ENCODE results near the gene KITLG.
"Not testable (repeated sequence)": the region's sequence is repeated elsewhere in the genome, so short reads cannot be mapped to it uniquely, and the experiment has no call there.

KITLG gene

GRCh38 chr12:88490425-88490824 lies 89.8 kb downstream of the KITLG start:
- DNase-seq (ENCODE audit: low read depth) = no peak

DNA sequence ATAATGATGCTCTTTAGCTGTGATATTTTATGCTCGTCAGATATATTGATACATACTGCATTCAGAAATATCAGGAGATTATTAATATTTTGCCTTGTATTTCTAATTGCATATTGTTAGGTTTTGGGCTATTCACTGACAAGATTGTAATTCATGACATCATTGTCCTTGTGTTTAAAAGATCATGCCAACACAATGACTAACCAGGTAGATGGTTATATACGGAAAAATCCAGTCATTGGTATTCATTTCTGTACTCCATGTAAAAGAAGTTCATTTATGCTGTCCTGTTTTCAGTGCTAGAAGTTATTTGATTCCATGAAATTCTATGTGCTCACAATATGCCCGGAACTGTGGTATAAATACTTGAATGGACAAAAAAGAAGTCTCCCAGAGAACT lies 107.5 kb downstream of the KITLG start:
- no peak for DNase-seq (ENCODE audit: low read depth)

GRCh38 chr12:88472248-88472647 lies 108.0 kb downstream of the KITLG start:
- DNase-seq (ENCODE audit: low read depth) = no peak

DNA sequence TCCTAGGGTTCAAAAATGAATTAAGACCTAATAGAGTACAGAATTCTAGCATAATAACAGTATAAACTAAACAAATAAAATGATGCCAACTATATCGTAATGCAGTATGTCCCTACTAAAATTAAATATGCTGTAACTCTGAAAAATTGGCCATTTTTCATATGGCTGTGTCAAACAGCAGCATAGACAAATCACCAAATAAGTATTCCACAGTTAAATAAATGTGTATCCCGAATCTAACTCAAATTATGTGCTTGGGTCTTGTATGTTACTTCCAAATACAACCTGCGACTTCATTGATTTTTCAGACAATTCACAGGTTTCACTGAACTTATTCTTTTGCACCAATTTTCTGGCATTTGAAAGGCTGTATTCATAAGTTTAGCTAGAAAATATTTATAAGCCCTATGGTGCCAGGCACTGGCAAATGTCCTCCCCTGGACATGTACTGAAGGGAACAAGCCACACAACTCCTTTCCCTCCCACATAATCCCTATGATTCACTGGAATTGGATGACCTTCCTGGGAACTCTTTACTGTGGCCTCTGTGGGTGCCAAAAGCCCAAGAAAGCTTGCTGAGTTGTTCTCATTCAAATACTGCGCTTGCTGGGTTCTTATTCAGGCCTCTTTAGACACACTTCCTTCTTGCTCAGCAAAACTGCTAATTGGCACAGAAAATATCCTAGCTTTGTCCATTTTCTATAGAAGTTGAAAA lies 108.8 kb downstream of the KITLG start:
- DNase-seq (ENCODE audit: low read depth) = no peak

DNA sequence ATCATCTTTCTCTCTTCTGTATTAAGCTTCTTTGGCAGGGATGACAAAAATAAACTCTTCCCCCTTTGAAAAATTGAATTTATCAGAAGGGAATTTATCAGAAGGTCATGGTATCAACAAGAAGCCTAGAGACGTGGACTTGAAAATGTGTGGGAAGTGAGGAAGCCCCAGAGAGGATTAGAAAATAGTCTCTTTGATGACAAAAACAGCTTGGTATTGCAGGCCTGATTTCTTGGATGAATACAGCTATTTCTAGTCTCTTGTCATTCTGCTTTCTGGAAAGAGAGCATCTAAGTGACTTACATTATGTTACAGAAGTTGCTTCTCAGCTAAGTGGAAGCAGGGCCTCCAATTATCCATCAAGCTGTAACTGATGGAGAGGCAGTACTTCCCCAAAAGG lies 111.1 kb downstream of the KITLG start:
- DNase-seq (ENCODE audit: low read depth) = no peak

GRCh38 chr12:88468581-88468980 lies 111.7 kb downstream of the KITLG start:
- no peak for DNase-seq (ENCODE audit: low read depth)

- not testable (repeated sequence) for DNase-seq (ENCODE audit: low read depth)
Observed at GRCh38 chr12:88466708-88467107, 113.6 kb downstream of the KITLG start.

- no peak for DNase-seq (ENCODE audit: low read depth)
Observed at GRCh38 chr12:88458327-88458726, 121.9 kb downstream of the KITLG start.

- no peak for DNase-seq (ENCODE audit: low read depth)
Observed at GRCh38 chr12:88453323-88453722, 126.9 kb downstream of the KITLG start.

DNA sequence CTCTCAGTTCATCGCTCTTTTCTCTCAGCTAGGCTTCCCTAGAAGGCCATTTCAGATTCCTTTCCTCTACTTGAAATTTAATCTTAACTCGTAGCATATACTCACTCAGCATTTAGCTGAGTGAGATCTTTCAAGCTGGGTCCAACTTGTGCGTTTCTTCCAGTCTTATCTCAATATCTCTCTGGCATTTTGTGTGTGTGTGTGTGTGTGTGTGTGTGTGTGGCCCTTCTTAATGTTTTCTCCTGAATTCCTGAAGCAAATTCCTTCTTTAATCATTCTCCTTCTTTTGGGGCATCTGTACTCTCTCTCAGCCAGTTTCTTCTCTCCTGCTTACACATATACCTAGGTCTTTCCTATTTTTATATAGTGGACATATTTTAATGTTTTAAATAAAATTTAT lies 129.1 kb downstream of the KITLG start:
- no peak for DNase-seq (ENCODE audit: low read depth)

GRCh38 chr12:88450136-88450535 lies 130.1 kb downstream of the KITLG start:
- DNase-seq (ENCODE audit: low read depth) = no peak

DNA sequence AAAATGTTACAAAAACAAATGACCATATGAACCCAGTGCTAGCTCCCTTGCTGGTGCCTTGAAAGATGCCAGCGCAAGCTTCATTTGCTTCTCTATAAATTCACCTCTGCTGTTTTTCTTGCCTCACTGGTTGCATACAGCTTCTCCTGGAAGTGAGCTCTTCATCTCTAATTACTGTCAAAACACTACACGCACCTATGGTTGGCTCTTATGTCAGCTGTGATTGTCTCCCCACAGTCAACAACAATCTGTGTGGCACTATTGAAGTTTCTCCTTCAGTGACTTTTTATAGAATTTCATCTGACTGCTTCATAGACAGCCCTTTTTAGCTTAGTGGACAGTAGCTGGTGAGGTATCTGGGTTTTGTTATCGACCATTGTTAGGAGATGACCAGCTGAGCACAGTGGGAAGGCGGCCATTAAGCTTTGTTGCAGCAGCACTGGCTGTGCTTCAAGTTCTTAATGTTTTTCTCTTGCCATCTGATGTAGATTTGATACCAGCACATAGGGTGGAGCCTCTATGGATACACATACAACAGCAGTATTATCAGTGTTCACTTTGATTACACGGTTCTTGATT lies 131.8 kb downstream of the KITLG start:
- DNase-seq (ENCODE audit: low read depth) = no peak

DNA sequence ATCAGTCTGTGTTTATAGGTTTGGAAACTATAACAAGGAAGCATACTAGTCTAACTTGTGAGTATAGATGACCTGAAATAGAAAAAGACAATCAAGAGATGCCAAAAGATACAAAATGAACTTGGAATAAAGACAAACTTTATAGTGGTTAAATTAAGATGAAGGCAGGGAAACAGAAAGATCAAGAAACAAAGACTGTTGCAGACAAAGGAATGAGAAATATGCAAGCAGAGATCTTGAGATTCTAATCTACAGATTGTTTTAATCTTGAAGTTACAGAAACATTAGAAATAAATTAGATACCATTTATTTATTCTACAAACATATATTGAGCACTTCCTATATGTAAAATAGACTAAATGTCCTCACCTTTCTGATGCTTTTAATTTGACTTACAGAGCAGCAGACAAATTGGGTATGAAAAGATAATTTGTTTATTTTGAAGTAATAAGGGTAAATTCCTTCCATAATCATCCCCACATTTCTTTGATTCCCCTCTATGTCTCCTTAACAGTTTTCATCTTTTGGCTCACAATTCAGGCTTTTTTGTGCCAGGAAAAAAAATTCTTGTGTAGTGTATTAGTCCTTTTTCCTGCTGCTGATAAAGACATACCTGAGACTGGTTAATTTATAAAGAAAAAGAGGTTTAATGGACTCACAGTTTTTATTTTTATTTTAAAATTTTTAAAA lies 134.4 kb downstream of the KITLG start:
- no peak for DNase-seq (ENCODE audit: low read depth)

GRCh38 chr12:88444481-88444880 lies 135.8 kb downstream of the KITLG start:
- no peak for DNase-seq (ENCODE audit: low read depth)
